Smooth muscle cell of the brain vasculature (primary cell): ENCODE measurements around the gene ENTPD6.

ENCODE experiments used
- DNase-seq: peaks from one replicate; pipeline ENCODE4 v3.0.0-alpha.2; 2012; ENCODE audit warnings: low read depth, low spot score

ENTPD6 gene

GRCh38 chr20:25188218-25188617, 7.3 kb upstream of the ENTPD6 start:
- no peak for DNase-seq

- DNase-seq: no peak
Measured at GRCh38 chr20:25191051-25191450, 4.5 kb upstream of the ENTPD6 start.

GRCh38 chr20:25191689-25192088, 3.8 kb upstream of the ENTPD6 start:
- DNase-seq: no peak

DNA sequence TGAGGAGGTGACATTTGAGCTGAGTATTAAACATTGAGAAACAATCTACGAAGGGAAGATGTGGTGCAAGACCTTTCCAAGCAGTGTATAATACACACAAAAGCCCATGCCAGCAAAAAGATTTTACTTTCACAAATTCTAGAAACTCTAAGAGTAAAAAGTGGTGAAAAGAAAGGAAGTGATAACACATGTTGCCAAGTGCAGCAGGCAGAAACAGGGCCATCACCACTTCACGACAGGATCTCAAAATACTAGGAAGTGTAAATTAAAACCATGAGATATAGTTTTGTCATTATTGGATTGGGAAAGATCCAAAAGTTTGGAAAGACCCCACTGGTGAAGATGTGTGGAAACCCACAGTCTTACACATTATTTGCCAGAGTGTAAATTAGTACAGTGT, 1.7 kb upstream of the ENTPD6 start:
- DNase-seq: no peak

DNA sequence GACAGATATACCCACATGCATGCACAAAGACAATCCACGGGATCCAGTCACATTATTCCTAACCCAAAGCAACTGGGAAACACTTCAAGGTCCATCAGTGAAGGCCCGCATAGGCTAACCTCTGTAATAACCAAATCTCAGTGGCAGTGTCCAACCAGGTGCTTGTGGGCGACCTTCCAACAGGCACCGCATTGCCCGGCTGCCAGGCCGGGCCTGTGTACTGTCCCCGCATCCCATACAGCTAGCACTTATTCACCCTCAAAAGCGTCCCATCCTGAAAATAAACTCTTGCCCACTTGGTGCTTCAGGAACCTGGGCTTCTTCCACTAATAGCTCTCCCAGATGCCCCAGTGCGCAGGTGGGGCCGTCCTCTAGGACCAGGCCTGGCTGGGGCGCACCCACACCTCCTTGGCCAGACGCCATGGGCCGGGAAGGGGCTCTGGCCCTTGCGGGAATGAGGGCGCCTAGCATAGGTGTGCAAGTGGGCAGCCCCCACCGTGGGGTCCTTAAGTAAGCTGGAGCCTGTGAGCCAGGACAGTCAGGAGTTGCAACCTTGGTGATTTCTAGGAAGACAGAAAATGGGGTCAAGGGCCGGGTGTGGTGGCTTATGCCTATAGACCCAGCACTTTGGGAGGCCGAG, 1.1 kb upstream of the ENTPD6 start:
- DNase-seq: no peak

- DNase-seq: no peak
Measured at GRCh38 chr20:25195962-25196785, 662 bp downstream of the ENTPD6 start.

- no peak for DNase-seq
Measured at GRCh38 chr20:25196786-25197120, 1.2 kb downstream of the ENTPD6 start.

DNA sequence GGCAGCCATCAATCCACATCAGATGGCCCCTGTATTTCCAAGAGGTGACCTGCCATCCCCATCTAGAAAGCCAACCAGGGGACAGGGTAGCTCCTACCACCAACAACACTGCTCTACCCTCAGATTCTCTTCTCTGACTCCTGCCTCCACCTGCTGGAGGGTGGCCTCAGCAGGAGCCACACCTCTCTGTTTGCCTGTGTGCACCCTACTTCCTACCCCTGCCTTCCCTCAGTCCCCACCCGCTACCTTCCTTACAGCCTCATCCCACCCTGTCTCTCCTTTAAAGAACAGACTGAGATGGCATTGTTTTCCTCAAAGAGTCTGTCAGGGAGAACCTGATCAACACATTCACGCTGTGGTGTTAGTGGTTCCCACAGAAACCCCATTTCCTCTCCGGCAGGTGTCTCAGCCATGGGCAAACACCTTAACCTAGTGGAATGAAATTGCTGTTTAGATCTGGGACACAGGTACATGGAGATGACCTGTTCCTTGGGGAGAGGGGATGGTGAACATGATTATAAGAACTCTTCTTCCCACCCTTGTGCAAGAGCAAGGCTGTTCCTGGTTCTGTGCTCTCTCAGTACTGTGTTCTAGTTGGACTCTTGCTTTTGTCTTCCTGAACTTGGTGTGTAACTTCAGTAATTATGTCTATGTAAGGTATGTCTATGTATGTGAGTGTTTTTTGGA, 1.8 kb downstream of the ENTPD6 start:
- no peak for DNase-seq

GRCh38 chr20:25197870-25198190, 2.3 kb downstream of the ENTPD6 start:
- DNase-seq: no peak

- no peak for DNase-seq
Measured at GRCh38 chr20:25198663-25199383, 3.3 kb downstream of the ENTPD6 start.

- no peak for DNase-seq
Measured at GRCh38 chr20:25199473-25200260, 4.2 kb downstream of the ENTPD6 start.

DNA sequence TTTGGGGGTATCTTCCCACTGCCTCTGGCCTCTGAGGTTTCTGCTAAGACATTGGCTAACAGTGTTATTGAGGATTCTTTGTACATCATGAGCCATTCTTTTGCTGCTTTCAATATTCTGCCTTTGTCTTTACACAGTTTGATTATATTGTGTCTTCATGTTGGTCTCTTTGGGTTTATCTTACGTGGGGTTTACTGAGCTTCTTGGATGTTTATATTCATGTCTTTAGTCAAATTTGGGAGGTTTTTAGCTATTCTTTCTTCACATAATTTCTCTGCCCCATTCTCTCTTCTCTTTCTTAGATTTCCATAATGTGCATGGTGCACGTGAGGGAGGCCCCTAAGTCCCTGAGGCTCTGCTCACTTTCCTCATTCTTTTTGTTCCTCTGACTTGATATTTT, 7.6 kb downstream of the ENTPD6 start:
- no peak for DNase-seq

DNA sequence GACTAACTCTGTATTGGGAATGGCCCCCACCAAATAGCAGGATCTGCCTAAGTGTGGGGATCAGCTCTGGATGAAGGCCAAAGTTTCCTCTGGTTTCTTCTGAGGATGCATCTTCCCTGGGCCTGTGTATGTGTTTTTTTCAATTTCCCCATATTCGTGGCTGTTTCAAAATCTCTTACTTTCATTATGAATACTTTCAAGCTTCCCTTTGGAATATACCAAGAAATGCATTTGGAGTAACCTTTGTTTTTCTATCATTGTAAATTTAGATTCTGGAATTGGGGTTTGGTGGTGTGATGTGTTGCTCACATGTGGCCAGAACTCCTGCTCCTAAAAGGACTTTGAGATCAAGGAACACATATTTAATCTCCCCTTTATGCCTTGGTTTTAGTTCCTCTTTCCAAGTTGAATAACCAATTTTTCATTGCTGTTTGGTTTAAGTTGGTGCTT, 8.4 kb downstream of the ENTPD6 start:
- DNase-seq: no peak

- DNase-seq: no peak
Measured at GRCh38 chr20:25204550-25205276, 9.2 kb downstream of the ENTPD6 start.

- no peak for DNase-seq
Measured at GRCh38 chr20:25205277-25206062, 10.0 kb downstream of the ENTPD6 start.

DNA sequence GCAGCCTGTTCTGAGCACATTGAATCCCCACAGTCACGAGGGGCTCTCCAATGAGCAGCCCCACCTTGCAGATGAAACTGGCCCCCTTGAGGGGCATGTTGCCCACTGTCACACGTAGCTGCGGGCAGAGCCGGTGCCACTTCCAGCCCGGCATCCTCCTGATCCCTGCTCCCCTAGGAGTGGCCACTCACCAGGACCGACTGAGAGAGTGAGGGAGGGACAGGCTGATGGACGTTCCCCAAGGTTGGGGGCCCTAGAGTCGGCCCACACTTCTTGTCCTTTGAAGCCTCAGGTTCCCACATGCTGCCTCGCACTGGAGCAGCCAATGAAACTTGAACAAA, 10.5 kb downstream of the ENTPD6 start:
- DNase-seq: no peak

GRCh38 chr20:25206548-25206947, 11.0 kb downstream of the ENTPD6 start:
- no peak for DNase-seq

- DNase-seq: no peak
Measured at GRCh38 chr20:25207149-25207959, 11.8 kb downstream of the ENTPD6 start.

DNA sequence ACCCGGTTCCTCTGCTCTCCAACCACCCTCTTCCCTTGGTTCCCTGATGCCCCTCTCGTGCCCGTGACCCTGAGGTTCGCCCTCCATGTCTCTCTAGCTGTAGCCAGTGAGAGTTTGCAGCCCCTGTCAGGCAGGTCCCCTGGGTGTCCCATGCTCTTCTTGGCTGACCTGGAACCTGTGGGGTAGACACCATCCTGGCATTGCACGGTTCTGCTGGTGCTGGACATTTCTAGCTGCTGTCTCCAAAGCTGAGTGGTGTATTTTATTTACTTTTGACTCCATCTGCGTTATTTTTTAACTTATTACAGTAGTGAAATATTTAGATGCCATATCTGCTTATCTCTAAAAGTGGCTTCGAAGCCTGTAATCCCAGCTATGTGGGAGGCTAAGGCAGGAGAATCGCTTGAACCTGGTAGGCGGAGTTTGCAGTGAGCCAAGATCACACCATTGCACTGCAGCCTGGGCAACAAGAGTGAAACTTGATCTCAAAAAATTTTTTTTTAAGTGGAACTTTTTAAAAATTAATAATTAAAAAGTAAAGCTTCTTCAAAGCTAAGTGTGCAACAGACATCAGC, 12.5 kb downstream of the ENTPD6 start:
- DNase-seq: no peak
